Thyroid gland (tissue), 4 donors: ENCODE measurements around the gene B9D1. TPM values are rescaled to one million over a fixed set of nuclear protein-coding genes. Genes with fewer than 3 reads are reported as not detected.

Experiments used
- DNase-seq, 2 donors: peaks; one replicate each; pipeline ENCODE4 v3.0.0-alpha.2; 2019
- H3K27ac ChIP-seq, 3 donors: fragments of 200-600 bp; sonication (generic); 1 replicate in 2 of 3; 2 replicates in 1 of 3; pipeline ENCODE4 v1.5.1; 2016 to 2019; ENCODE audit warnings: mild to moderate bottlenecking in 1 of 3, moderate library complexity in 1 of 3
- H3K27me3 ChIP-seq: fragments of 200-600 bp; sonication (generic); one replicate; pipeline ENCODE4 v1.5.1; 2019
- H3K36me3 ChIP-seq, 2 donors: fragments of 200-600 bp; sonication (generic); one replicate each; pipeline ENCODE4 v1.5.1; 2016 to 2019
- H3K4me1 ChIP-seq, 2 donors: fragments of 200-600 bp; sonication (generic); one replicate each; pipeline ENCODE4 v1.5.1; 2017 to 2019
- H3K4me3 ChIP-seq, 3 donors: fragments of 200-600 bp; sonication (generic); replicated peaks in 1 of 3; 1 replicate in 2 of 3; 2 replicates in 1 of 3; pipeline ENCODE4 v1.5.1; 2016; ENCODE audit warnings: mild to moderate bottlenecking in 1 of 3
- H3K9me3 ChIP-seq: fragments of 200-600 bp; sonication (generic); one replicate; pipeline ENCODE4 v1.5.1; 2017
- CTCF ChIP-seq, 6 experiments: fragments of 200-600 bp in 3 of 6; fragments of 450-650 bp in 3 of 6; sonication (generic) in 3 of 6; IDR thresholded peaks; one replicate each; pipeline ENCODE4 v1.5.1; 2016 to 2019; ENCODE audit warnings: antibody characterized with exemption in 6 of 6, mild to moderate bottlenecking in 2 of 6, inconsistent platforms in 1 of 6, moderate library complexity in 1 of 6
- POLR2A ChIP-seq, 2 donors: fragments of 450-650 bp; IDR thresholded peaks; one replicate each; pipeline ENCODE4 v1.6.1; 2017; ENCODE audit warnings: antibody characterized with exemption in 2 of 2, mild to moderate bottlenecking in 2 of 2, moderate library complexity in 1 of 2
- WGBS, 2 donors: methylation state at CpG; one replicate each; pipeline ENCODE4 v1.1.5; 2017; 5-methylcytosine and 5-hydroxymethylcytosine counted together
- intact Hi-C: fragments of 100-400 bp; cut with DNase I; formaldehyde crosslinking; loops from one replicate; pipeline ENCODE4 v1.15.1; 2023
- total RNA-seq, 4 donors: library from RNA; depleted of rRNA; stranded (reverse); fragments of >200 nt; gene quantifications; one replicate each; pipeline ENCODE4 v1.2.3, GENCODE V29; 2016

Gene B9D1
- total RNA-seq, 4 donors from 2014 or later = 45.0 to 104 (median 90.3) TPM

GRCh38 chr17:19331543-19332245 lies 30.8 kb downstream of the B9D1 start:
- H3K9me3 ChIP-seq = no peaks in the 10 kb centered on the region
- intact Hi-C loops = no loop called here
- no peaks in the 10 kb centered on the region for H3K27me3 ChIP-seq
- DNase-seq = no peak
- H3K4me3 ChIP-seq = no peak overlapping the region
- TF ChIP-seq CTCF (IDR thresholded peaks at IDR 0.05) = no peak
- no peak for TF ChIP-seq POLR2A (IDR thresholded peaks at IDR 0.05)
- H3K27ac ChIP-seq = peak overlapping the region in 1 of 3 donors; percentile 33
- H3K4me1 ChIP-seq = peaks cover 0 to 4% of the 10 kb centered on the region in 2 donors
- WGBS, 2 donors = 88 to 89% methylated on average over 11 to 13 of the region's 13 CpGs
- H3K36me3 ChIP-seq = no peaks in the 10 kb centered on the region

GRCh38 chr17:19331134-19331533 lies 31.4 kb downstream of the B9D1 start:
- Histone ChIP-seq H3K27ac (no peak overlapping the region), H3K36me3 (no peaks in the 10 kb centered on the region), H3K27me3 (no peaks in the 10 kb centered on the region), H3K4me3 (no peak overlapping the region), H3K9me3 (no peaks in the 10 kb centered on the region), H3K4me1 (peaks cover 0 to 3% of the 10 kb centered on the region in 2 donors)
- intact Hi-C loops = no loop called here
- DNase-seq = peak; percentile 58 to 70
- TF ChIP-seq CTCF (IDR thresholded peaks at IDR 0.05) (peak in 3 of 6 experiments; percentile 5 to 36 (median 15)), POLR2A (IDR thresholded peaks at IDR 0.05) (no peak)
- WGBS, 2 donors = 34 to 36% methylated on average over 4 of the region's 4 CpGs

GRCh38 chr17:19330271-19330670 lies 32.3 kb downstream of the B9D1 start:
- H3K27ac ChIP-seq = no peak overlapping the region
- peaks cover 0 to 3% of the 10 kb centered on the region in 2 donors for H3K4me1 ChIP-seq
- no peak for TF ChIP-seq CTCF (IDR thresholded peaks at IDR 0.05)
- H3K36me3 ChIP-seq = no peaks in the 10 kb centered on the region
- intact Hi-C loops = no loop called here
- H3K4me3 ChIP-seq = no peak overlapping the region
- no peak for DNase-seq
- no peaks in the 10 kb centered on the region for H3K27me3 ChIP-seq
- H3K9me3 ChIP-seq = no peaks in the 10 kb centered on the region
- 74 to 80% methylated on average over 3 of the region's 3 CpGs for WGBS, 2 donors

- no peaks in the 10 kb centered on the region for H3K9me3 ChIP-seq
- no peaks in the 10 kb centered on the region for H3K36me3 ChIP-seq
- TF ChIP-seq POLR2A (IDR thresholded peaks at IDR 0.05) (no peak), CTCF (IDR thresholded peaks at IDR 0.05) (no peak)
- intact Hi-C loops = no loop called here
- H3K4me1 ChIP-seq = peaks cover 0 to 3% of the 10 kb centered on the region in 2 donors
- WGBS, 2 donors = 91 to 96% methylated on average over 2 of the region's 2 CpGs
- H3K27ac ChIP-seq = no peak overlapping the region
- H3K27me3 ChIP-seq = no peaks in the 10 kb centered on the region
- H3K4me3 ChIP-seq = no peak overlapping the region
- DNase-seq = no peak
These were observed 32.7 kb downstream of the B9D1 start for GRCh38 chr17:19329839-19330238.

GRCh38 chr17:19329136-19329535 lies 33.4 kb downstream of the B9D1 start:
- intact Hi-C loops = no loop called here
- Histone ChIP-seq H3K27ac (no peak overlapping the region), H3K27me3 (no peaks in the 10 kb centered on the region), H3K9me3 (no peaks in the 10 kb centered on the region), H3K4me1 (peaks cover 0 to 3% of the 10 kb centered on the region in 2 donors), H3K4me3 (no peak overlapping the region), H3K36me3 (no peaks in the 10 kb centered on the region)
- DNase-seq = no peak
- no peak for TF ChIP-seq POLR2A (IDR thresholded peaks at IDR 0.05)
- no peak for TF ChIP-seq CTCF (IDR thresholded peaks at IDR 0.05)
- 93 to 100% methylated on average over 1 to 2 of the region's 2 CpGs for WGBS, 2 donors
